HG02943 (cell line): Measurements from ENCODE around the gene EXO1.
"Not testable (repeated sequence)": the region's sequence is repeated elsewhere in the genome, so short reads cannot be mapped to it uniquely, and the experiment has no call there.

Source experiments
- ATAC-seq: cut with Tn5 transposase; IDR thresholded peaks from one replicate; pipeline ENCODE4 v1.9.1; 2021; ENCODE audit warnings: mild to moderate bottlenecking, low read depth, moderate library complexity; ENCODE audit not compliant: unreplicated experiment

EXO1 gene

GRCh38 chr1:241847796-241848685 lies at the start of gene EXO1:
TSS of gene EXO1 (plus strand) at chr1:241848204. CDS start at chr1:241850426, 2,222 bp downstream.
- ATAC-seq: peak; percentile 97

GRCh38 chr1:241799416-241799815 lies 48.6 kb upstream of the EXO1 start:
- no peak for ATAC-seq

GRCh38 chr1:241800640-241801039 lies 47.4 kb upstream of the EXO1 start:
- ATAC-seq: peak; percentile 70

GRCh38 chr1:241802863-241803262 lies 45.1 kb upstream of the EXO1 start:
- no peak for ATAC-seq

- ATAC-seq: not testable (repeated sequence)
Measured at GRCh38 chr1:241804706-241805105, 43.3 kb upstream of the EXO1 start.

GRCh38 chr1:241808265-241808664 lies 39.7 kb upstream of the EXO1 start:
- ATAC-seq: no peak

GRCh38 chr1:241810769-241811405 lies 37.1 kb upstream of the EXO1 start:
- ATAC-seq: peak; percentile 96

GRCh38 chr1:241813768-241814320 lies 34.2 kb upstream of the EXO1 start:
- ATAC-seq: no peak

GRCh38 chr1:241816008-241816407 lies 32.0 kb upstream of the EXO1 start:
- no peak for ATAC-seq

- ATAC-seq: no peak
Measured at GRCh38 chr1:241817331-241817792, 30.6 kb upstream of the EXO1 start.

GRCh38 chr1:241817956-241818612 lies 29.9 kb upstream of the EXO1 start:
- no peak for ATAC-seq

- no peak for ATAC-seq
Measured at GRCh38 chr1:241819340-241819866, 28.6 kb upstream of the EXO1 start.

GRCh38 chr1:241821363-241821762 lies 26.6 kb upstream of the EXO1 start:
- no peak for ATAC-seq

GRCh38 chr1:241822846-241823245 lies 25.2 kb upstream of the EXO1 start:
- ATAC-seq: no peak

- no peak for ATAC-seq
Measured at GRCh38 chr1:241823925-241824324, 24.1 kb upstream of the EXO1 start.

GRCh38 chr1:241825581-241825980 lies 22.4 kb upstream of the EXO1 start:
- no peak for ATAC-seq

- not testable (repeated sequence) for ATAC-seq
Measured at GRCh38 chr1:241826613-241827012, 21.4 kb upstream of the EXO1 start.

- ATAC-seq: no peak
Measured at GRCh38 chr1:241827264-241827663, 20.7 kb upstream of the EXO1 start.

- no peak for ATAC-seq
Measured at GRCh38 chr1:241828463-241829021, 19.5 kb upstream of the EXO1 start.

- no peak for ATAC-seq
Measured at GRCh38 chr1:241829468-241829867, 18.5 kb upstream of the EXO1 start.
